ENCODE measurements around the gene DNM2.

DNM2 gene

GRCh38 chr19:10727685-10728201 is 9.9 kb downstream of the DNM2 start:
- no peak for DNase-seq (ENCODE audit: extremely low spot score)
- no peak for TF ChIP-seq CTCF (IDR thresholded peaks at IDR 0.05; ENCODE audit: control extremely low read depth, extremely low read depth, low read depth, missing control alignments)
- POLR2A ChIA-PET, result interaction anchor here (1.4 kb wide), 1 partner anchor 10 kb away, joined by 5 read pairs; the partner anchor contains the start of gene DNM2
- CTCF ChIA-PET, result interaction anchor here (1.0 to 1.4 kb wide), 2 partner anchors 15 to 137 kb away, joined by 3 to 4 read pairs; no protein-coding TSS in a partner anchor

GRCh38 chr19:10729411-10729810 is 11.5 kb downstream of the DNM2 start:
- ChIA-PET CTCF (interaction anchor here (0.6 to 1.1 kb wide), 2 partner anchors 126 to 158 kb away, joined by 3 read pairs; no protein-coding TSS in a partner anchor), POLR2A (no interaction called here)
- no peak for TF ChIP-seq CTCF (IDR thresholded peaks at IDR 0.05; ENCODE audit: control extremely low read depth, extremely low read depth, low read depth, missing control alignments)
- no peak for DNase-seq (ENCODE audit: extremely low spot score)

GRCh38 chr19:10730932-10731331 is 13.1 kb downstream of the DNM2 start:
- DNase-seq (ENCODE audit: extremely low spot score), result no peak
- CTCF ChIA-PET, result interaction anchor here (1.0 to 1.4 kb wide), 6 partner anchors 10 to 134 kb away, joined by 3 to 9 read pairs (median 4); partner anchors contain the start of gene DNM2
- POLR2A ChIA-PET, result interaction anchor here (0.6 kb wide), 1 partner anchor 97 kb away, joined by 3 read pairs; no protein-coding TSS in a partner anchor
- TF ChIP-seq CTCF (IDR thresholded peaks at IDR 0.05; ENCODE audit: control extremely low read depth, extremely low read depth, low read depth, missing control alignments), result no peak

- DNase-seq (ENCODE audit: extremely low spot score), result no peak
- CTCF ChIA-PET, result interaction anchor here (1.6 kb wide), 1 partner anchor 18 kb away, joined by 7 read pairs; the partner anchor contains the start of gene DNM2
- TF ChIP-seq CTCF (IDR thresholded peaks at IDR 0.05; ENCODE audit: control extremely low read depth, extremely low read depth, low read depth, missing control alignments), result no peak
- POLR2A ChIA-PET, result no interaction called here
Measured at GRCh38 chr19:10735741-10736140, 17.9 kb downstream of the DNM2 start.

- no peak for TF ChIP-seq CTCF (IDR thresholded peaks at IDR 0.05; ENCODE audit: control extremely low read depth, extremely low read depth, low read depth, missing control alignments)
- DNase-seq (ENCODE audit: extremely low spot score), result no peak
- ChIA-PET CTCF (interaction anchor here (1.6 kb wide), 1 partner anchor 19 kb away, joined by 7 read pairs; the partner anchor contains the start of gene DNM2), POLR2A (no interaction called here)
Measured at GRCh38 chr19:10736189-10736588, 18.3 kb downstream of the DNM2 start.

- no peak for DNase-seq (ENCODE audit: extremely low spot score)
- CTCF ChIA-PET, result interaction anchor here (1.6 kb wide), 1 partner anchor 20 kb away, joined by 7 read pairs; the partner anchor contains the start of gene DNM2
- TF ChIP-seq CTCF (IDR thresholded peaks at IDR 0.05; ENCODE audit: control extremely low read depth, extremely low read depth, low read depth, missing control alignments), result no peak
- POLR2A ChIA-PET, result no interaction called here
Measured at GRCh38 chr19:10736916-10737551, 19.2 kb downstream of the DNM2 start.
